ENCODE data around the gene RELN. TPM values are rescaled to one million over a fixed set of nuclear protein-coding genes. Genes with fewer than 3 reads are reported as not detected.

Gene RELN
- total RNA-seq, 1 experiment from 2014 or later: 0.20 TPM

GRCh38 chr7:103934508-103934907, 55.0 kb downstream of the RELN start:
- RAD21 ChIA-PET (ENCODE audit: low non-redundant PET in 1 of 2, low total read pairs in 2 of 2, uncharacterized antibody in 2 of 2, unreplicated experiment in 2 of 2): interaction anchor here in 1 of 2 experiments (0.6 kb wide), 1 partner anchor 873 kb away, joined by 7 read pairs; no protein-coding TSS in a partner anchor

More at GRCh38 chr7:103934508-103934907, 55.0 kb downstream of the RELN start:
- BruUV-seq (replicated peaks): no TSS peak
- Histone ChIP-seq H3K9me3 (ENCODE audit: control insufficient read depth in 1 of 2, insufficient read depth in 1 of 2, low read depth in 1 of 2, low read length in 2 of 2) (no peaks in the 10 kb centered on the region), H3K4me1 (ENCODE audit: control insufficient read depth in 1 of 2, insufficient read depth in 2 of 2, low read length in 2 of 2) (no peaks in the 10 kb centered on the region), H2AFZ (ENCODE audit: low read depth, low read length, poor library complexity, severe bottlenecking) (no peak overlapping the region), H3K9ac (ENCODE audit: low read length) (no peak overlapping the region), H3K36me3 (ENCODE audit: control insufficient read depth in 1 of 2, insufficient read depth in 2 of 2, low read length in 2 of 2) (no peaks in the 10 kb centered on the region), H3K79me2 (ENCODE audit: insufficient read depth, low read length) (no peaks in the 10 kb centered on the region), H4K20me1 (ENCODE audit: insufficient read depth) (no peaks in the 10 kb centered on the region), H3K27ac (ENCODE audit: low read depth, low read length) (no peak overlapping the region), H3K9me2 (ENCODE audit: insufficient read depth) (no peaks in the 10 kb centered on the region), H3K4me3 (replicated peaks in 1 of 2; ENCODE audit: low read depth in 1 of 2, low read length in 2 of 2) (no peak overlapping the region), H3K27me3 (ENCODE audit: insufficient read depth, low read length) (peaks cover 25% of the 10 kb centered on the region; the same call in 1 of the 2 replicates), H3K4me2 (ENCODE audit: low read length) (no peak overlapping the region)
- no peak for DNase-seq (ENCODE audit: low read depth, low spot score)
- POLR2A ChIA-PET: no interaction called here
- no peak for TF ChIP-seq EZH2phosphoT487 (IDR thresholded peaks at IDR 0.05; ENCODE audit: borderline replicate concordance)
- no peak for TF ChIP-seq REST (IDR thresholded peaks at IDR 0.05; ENCODE audit: low read depth)
- no peak for TF ChIP-seq MAX (IDR thresholded peaks at IDR 0.05)
- no peak for TF ChIP-seq ZNF274 (IDR thresholded peaks at IDR 0.05; ENCODE audit: low read depth, low read length)
- TF ChIP-seq CBX3 (IDR thresholded peaks at IDR 0.05; ENCODE audit: low read depth): no peak
- TF ChIP-seq SRF (IDR thresholded peaks at IDR 0.05; ENCODE audit: low read depth): no peak
- TF ChIP-seq ATF3 (IDR thresholded peaks at IDR 0.05): no peak
- TF ChIP-seq ZBTB33 (IDR thresholded peaks at IDR 0.05; ENCODE audit: extremely low read depth, insufficient replicate concordance, low read length): no peak
- no peak for TF ChIP-seq SP1 (IDR thresholded peaks at IDR 0.05; ENCODE audit: low read depth)
- TF ChIP-seq POLR2AphosphoS5 (IDR thresholded peaks at IDR 0.05; ENCODE audit: low read depth, low read length): no peak
- TF ChIP-seq FOSL1 (IDR thresholded peaks at IDR 0.05; ENCODE audit: low read depth): no peak
- CTCF ChIA-PET: no interaction called here
- ATAC-seq: no peak
- intact Hi-C loops (cut with micrococcal nuclease): no loop called here

Measured in HCT116 (cell line).